ENCODE data around the gene PLXNA4.

The PLXNA4 gene

GRCh38 chr7:132362059-132362458, 214.2 kb downstream of the PLXNA4 start:
- no peak for DNase-seq (ENCODE audit: extremely low read depth, low read depth)

GRCh38 chr7:132361146-132361545, 215.1 kb downstream of the PLXNA4 start:
- no peak for TF ChIP-seq CTCF (IDR thresholded peaks at IDR 0.05; ENCODE audit: low read depth, low read length)
- no peak for DNase-seq (ENCODE audit: extremely low read depth, low read depth)

More at GRCh38 chr7:132362059-132362458, 214.2 kb downstream of the PLXNA4 start:
- no peak for TF ChIP-seq CTCF (IDR thresholded peaks at IDR 0.05; ENCODE audit: low read depth, low read length)

GRCh38 chr7:132359743-132360142, 216.5 kb downstream of the PLXNA4 start:
- no peak for TF ChIP-seq CTCF (IDR thresholded peaks at IDR 0.05; ENCODE audit: low read depth, low read length)
- no peak for DNase-seq (ENCODE audit: extremely low read depth, low read depth)

- DNase-seq (ENCODE audit: extremely low read depth, low read depth) = no peak
- TF ChIP-seq CTCF (IDR thresholded peaks at IDR 0.05; ENCODE audit: low read depth, low read length) = no peak
Observed at GRCh38 chr7:132355048-132355447, 221.2 kb downstream of the PLXNA4 start.

- no peak for DNase-seq (ENCODE audit: extremely low read depth, low read depth)
- no peak for TF ChIP-seq CTCF (IDR thresholded peaks at IDR 0.05; ENCODE audit: low read depth, low read length)
Observed at GRCh38 chr7:132354527-132354926, 221.7 kb downstream of the PLXNA4 start.

- no peak for DNase-seq (ENCODE audit: extremely low read depth, low read depth)
- no peak for TF ChIP-seq CTCF (IDR thresholded peaks at IDR 0.05; ENCODE audit: low read depth, low read length)
Observed at GRCh38 chr7:132353936-132354335, 222.3 kb downstream of the PLXNA4 start.

GRCh38 chr7:132352800-132353199, 223.5 kb downstream of the PLXNA4 start:
- DNase-seq (ENCODE audit: extremely low read depth, low read depth) = no peak
- no peak for TF ChIP-seq CTCF (IDR thresholded peaks at IDR 0.05; ENCODE audit: low read depth, low read length)
